GM19238 (cell line): Measurements from ENCODE around the gene EGFR.

ENCODE experiments used
- DNase-seq: peaks from one replicate; pipeline ENCODE4 v3.0.0; 2011; ENCODE audit warnings: low spot score; ENCODE audit not compliant: insufficient read length

The EGFR gene

DNA sequence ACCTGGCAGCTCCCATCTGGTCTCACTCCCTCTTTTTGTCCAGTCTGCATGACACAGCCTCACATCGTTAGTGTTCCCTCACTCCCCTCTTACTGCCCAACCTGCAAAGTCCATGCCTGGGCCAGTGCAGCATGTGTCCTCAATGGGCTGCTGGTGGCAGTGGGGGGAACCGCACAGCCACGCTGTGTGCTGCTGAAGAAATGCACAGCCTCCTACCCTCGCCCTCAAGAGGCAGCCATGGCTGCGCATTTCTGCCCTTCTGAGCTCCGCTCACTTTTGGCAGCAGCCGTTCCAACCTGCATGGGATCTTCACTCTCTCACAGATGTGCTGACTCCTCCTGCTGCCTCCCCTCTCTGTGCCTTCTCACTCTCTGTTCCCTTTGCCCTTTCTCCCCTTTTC lies 103.4 kb downstream of the EGFR start:
- DNase-seq, result no peak

GRCh38 chr7:55124989-55125875 lies 106.4 kb downstream of the EGFR start:
- DNase-seq, result no peak

DNA sequence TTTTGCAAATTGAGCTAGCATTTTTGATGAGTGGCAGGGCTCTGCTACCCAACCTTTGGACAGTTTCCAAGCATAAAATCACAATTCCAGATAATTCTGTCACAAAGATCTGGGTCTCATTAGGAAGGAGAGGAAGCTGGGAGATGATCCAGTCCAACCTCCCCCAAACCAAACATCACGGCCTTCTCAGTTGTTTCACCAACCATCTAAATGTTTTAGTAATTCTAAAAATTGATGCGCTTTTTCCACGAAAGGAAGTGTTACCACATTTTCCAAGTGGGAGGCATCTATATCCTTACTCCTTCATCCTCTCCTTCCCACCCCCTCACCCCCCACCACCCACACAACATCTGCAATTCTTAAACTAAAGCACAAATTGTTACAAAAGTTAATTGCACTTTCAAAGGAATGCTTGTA lies 108.3 kb downstream of the EGFR start:
- DNase-seq, result no peak

GRCh38 chr7:55127622-55128081 lies 108.8 kb downstream of the EGFR start:
- no peak for DNase-seq

DNA sequence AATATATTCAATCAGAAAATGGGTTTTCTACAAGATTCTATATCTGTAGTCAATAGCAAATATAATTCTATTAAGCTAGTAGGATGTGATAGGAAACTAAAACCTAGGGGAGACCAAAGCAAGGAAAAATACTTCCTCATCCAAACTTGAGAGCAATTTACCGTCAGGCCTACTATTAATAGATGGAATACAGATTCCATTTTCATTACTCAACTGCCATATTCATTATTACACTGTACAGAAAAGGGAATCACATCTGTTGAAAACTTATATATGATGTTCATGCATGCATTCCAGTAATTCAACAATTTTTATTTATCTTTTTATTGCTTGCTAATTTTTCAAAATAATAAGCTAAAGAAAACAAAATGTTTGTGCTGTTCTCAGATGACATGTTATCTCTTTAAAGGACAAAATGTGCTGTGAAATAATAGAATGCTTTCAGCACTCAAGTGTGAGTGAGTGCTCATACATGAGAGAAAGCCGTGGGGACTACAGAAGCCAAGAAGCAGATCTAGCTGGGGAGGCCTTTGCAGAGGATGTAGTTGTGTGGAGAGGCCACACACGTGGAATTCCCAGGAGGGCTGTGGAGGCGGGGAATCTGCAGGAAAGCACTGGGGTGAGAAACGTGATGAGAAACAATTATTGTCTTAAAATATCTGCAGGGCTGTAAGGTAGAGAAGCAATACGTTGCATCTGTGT lies 110.0 kb downstream of the EGFR start:
- no peak for DNase-seq

GRCh38 chr7:55129541-55130394 lies 111.0 kb downstream of the EGFR start:
- DNase-seq, result no peak

DNA sequence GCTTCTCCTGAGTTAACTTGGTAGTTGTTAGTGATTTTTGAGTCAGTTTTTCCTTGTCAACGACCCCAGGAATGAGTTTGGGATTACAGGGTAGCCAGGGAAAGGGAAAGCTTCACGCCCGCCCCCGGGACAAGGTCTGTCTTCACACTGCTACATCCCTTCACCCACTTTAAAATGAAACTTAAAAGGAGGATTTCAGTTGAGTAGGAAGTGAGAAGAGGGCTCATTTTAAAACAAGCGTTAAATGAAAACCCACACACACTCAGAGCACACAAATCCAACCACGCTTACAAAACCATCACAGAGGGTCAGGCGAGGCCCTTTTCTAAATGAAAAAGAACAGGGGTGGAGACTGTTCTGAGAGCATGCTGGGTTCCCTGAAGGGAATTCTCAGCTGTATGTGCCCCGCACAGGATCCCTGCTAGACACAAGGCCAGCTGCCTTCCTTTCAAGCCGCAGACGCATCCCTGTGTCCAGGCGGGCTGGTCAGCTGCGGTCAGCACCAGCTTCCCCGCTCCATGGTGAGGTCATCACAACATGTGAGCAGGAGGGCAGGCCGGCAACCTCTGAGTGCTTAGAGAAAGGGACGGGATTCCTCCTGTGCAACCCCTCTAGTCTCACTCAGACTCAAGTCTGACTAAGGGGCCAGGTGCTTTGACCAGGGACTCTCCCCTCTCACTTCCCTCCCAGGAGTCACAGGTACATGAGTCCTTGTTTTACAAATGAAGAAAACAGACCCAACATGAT lies 111.8 kb downstream of the EGFR start:
- DNase-seq, result no peak

DNA sequence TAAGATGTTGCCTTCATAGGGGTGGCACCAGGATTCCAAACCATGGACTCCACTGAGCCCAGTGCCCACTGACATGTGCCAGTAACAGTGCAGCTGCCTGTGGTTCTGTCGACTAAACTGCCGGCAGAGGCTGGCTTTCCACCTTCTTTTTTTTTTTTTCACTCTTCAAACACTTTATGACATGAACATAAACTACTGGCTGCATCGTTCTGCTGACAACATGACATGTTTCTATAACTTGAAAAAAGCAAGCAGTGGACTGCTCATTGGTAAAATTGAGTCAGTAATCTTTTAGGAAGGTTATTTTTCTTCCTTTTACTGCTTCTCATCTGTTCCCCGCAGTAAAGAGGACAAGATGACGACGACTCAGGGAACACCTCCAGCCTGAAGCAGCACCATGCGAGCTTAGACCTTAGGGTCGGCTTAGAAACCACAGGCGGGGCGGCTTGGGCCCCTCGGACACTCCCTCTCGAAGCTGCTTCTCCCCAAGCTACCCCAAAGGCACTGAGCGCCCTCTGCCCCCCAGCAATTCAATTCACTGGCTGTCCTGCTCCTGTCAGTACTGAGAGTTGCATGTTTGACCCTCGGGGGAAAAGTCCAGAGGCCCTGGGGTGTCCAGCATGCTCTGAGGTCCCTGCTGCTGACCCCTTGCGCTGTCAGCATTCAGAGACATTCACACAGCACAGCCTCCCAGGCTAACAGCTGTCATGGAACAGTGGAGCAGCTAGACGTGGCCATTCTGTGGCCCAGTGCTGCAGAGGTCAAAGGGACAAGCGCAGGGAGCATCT lies 112.5 kb downstream of the EGFR start:
- DNase-seq, result no peak

DNA sequence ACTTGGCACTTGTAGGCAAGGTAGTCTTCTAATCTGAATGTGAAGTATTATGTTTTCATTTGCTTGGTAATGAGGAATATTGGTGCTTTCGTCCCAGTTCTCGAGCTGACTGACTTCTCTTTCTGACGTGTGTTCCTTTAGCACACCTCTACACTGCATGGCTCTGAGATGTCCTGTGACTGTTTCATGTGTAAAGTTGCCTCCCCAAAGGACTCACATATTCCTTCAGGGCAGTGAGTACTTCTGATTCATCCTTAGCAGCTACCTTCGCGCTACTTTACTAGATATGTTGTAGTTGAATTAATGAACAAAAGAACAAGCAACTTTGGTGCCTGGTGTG lies 113.7 kb downstream of the EGFR start:
- DNase-seq, result no peak

GRCh38 chr7:55132890-55133551 lies 114.2 kb downstream of the EGFR start:
- no peak for DNase-seq

- DNase-seq, result no peak
Observed at GRCh38 chr7:55133630-55134358, 115.0 kb downstream of the EGFR start.

GRCh38 chr7:55134359-55134725 lies 115.5 kb downstream of the EGFR start:
- no peak for DNase-seq

- no peak for DNase-seq
Observed at GRCh38 chr7:55134786-55135185, 116.0 kb downstream of the EGFR start.

GRCh38 chr7:55135462-55135861 lies 116.6 kb downstream of the EGFR start:
- DNase-seq, result no peak

DNA sequence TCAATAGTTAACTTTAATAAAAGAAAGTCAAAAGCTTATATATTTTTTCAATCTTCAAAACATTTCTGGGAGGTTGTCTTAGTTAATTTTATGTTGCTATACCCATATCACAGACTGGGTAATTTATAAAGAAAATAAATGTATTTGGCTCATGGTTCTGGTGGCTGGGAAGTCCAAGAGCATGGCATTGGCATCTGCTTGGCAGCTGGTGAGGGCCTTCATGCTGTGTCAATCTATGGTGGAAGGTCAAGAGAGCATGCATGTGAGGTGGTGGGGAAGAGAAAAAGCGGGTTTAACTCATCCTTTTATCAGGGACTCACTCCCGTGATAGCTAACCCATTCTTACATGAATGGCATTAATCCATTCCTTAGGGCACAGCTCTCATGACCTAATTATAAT lies 119.8 kb downstream of the EGFR start:
- no peak for DNase-seq

GRCh38 chr7:55140221-55140940 lies 121.6 kb downstream of the EGFR start:
- DNase-seq, result peak; percentile 24

GRCh38 chr7:55140941-55141278 lies 122.1 kb downstream of the EGFR start:
- no peak for DNase-seq

DNA sequence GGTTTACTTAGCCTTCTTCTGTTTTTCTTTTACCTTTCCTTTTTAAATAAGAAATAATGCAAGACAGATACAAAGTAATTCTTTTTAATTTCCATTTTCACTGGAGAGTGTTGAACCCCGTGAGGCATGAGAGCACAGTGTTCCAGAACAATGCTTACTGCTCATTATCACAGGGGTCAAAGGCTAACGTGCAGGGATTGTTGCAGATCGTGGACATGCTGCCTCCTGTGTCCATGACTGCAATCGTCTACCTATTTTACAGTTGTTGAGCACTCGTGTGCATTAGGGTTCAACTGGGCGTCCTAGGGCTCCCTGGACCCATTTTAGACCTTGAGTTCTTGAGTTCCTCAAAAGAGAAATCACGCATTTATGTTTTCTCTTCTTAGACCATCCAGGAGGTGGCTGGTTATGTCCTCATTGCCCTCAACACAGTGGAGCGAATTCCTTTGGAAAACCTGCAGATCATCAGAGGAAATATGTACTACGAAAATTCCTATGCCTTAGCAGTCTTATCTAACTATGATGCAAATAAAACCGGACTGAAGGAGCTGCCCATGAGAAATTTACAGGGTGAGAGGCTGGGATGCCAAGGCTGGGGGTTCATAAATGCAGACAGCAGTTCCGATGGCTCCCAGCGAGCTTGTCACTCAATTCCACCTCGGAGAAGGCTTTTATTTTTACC lies 124.2 kb downstream of the EGFR start:
- DNase-seq, result no peak
